T-cell (primary cell): ENCODE results near the gene BICD1. TPM values are rescaled to one million over a fixed set of nuclear protein-coding genes. Genes with fewer than 3 reads are reported as not detected.

Experiments
- ATAC-seq, 4 experiments: fragments of 200-7000 bp in 3 of 4; fragments of 150-1000 bp in 1 of 4; cut with Tn5 transposase; replicated peaks in 1 of 4; 1 replicate in 3 of 4; 2 replicates in 1 of 4; pipeline ENCODE4 v1.10.0; 2021; ENCODE audit warnings: moderate library complexity in 3 of 4, mild to moderate bottlenecking in 2 of 4, moderate number of reproducible peaks in 1 of 4
- CTCF ChIA-PET, 2 donors: fragments of 300-600 bp; sonication (Branson Sonifier 250); formaldehyde crosslinking; loops; one replicate each; lab custom pipeline; 2022; ENCODE audit warnings: antibody characterized with exemption in 2 of 2; lab: Charles Lee
- POLR2A ChIA-PET, 2 donors: fragments of 300-600 bp; sonication (Branson Sonifier 250); formaldehyde crosslinking; loops; one replicate each; lab custom pipeline; 2022; ENCODE audit warnings: antibody characterized with exemption in 2 of 2; lab: Charles Lee
- DNase-seq, 35 experiments: peaks; one replicate each; pipeline versions ENCODE4 v3.0.0 to v3.0.0-alpha.2; 2013 to 2023
- H3K27ac ChIP-seq: one replicate; pipeline ENCODE4 v1.5.1; 2013; ENCODE audit warnings: low read length
- H3K27me3 ChIP-seq, 2 experiments: replicated peaks in 1 of 2; 1 replicate in 1 of 2; 2 replicates in 1 of 2; pipeline versions ENCODE4 v1.6.1 to v1.7.0; 2013; ENCODE audit warnings: low read length in 1 of 2, mixed read lengths in 1 of 2; ENCODE audit not compliant: control insufficient read depth in 2 of 2, insufficient read depth in 2 of 2; ENCODE audit errors: extremely low read depth in 1 of 2
- H3K36me3 ChIP-seq, 2 donors: 1 replicate in 1 of 2; 2 replicates in 1 of 2; pipeline versions ENCODE4 v1.6.1 to v1.7.0; 2013; ENCODE audit warnings: low read length in 1 of 2; ENCODE audit not compliant: control insufficient read depth in 2 of 2, insufficient read depth in 1 of 2; ENCODE audit errors: extremely low read depth in 1 of 2
- H3K4me1 ChIP-seq, 2 experiments: 1 replicate in 1 of 2; 2 replicates in 1 of 2; pipeline versions ENCODE4 v1.6.1 to v1.7.0; 2013; ENCODE audit warnings: low read length in 2 of 2, mixed read lengths in 1 of 2; ENCODE audit not compliant: insufficient read depth in 2 of 2, control insufficient read depth in 1 of 2; ENCODE audit errors: extremely low read depth in 1 of 2
- H3K4me3 ChIP-seq, 2 donors: 1 replicate in 1 of 2; 2 replicates in 1 of 2; pipeline versions ENCODE4 v1.5.1 to v1.7.0; 2013; ENCODE audit warnings: mild to moderate bottlenecking in 2 of 2, low read length in 1 of 2, moderate library complexity in 1 of 2; ENCODE audit not compliant: control insufficient read depth in 1 of 2; ENCODE audit errors: extremely low read depth in 1 of 2
- H3K9me3 ChIP-seq: 2 replicates; pipeline ENCODE4 v1.7.0; 2013
- H3K27ac Mint-ChIP-seq, 2 donors: one replicate each; pipeline ENCODE4 v1.8.0; 2020 to 2021; ENCODE audit warnings: mild to moderate bottlenecking in 2 of 2, mixed read lengths in 2 of 2
- H3K27me3 Mint-ChIP-seq, 2 donors: one replicate each; pipeline ENCODE4 v1.8.0; 2021 to 2022; ENCODE audit warnings: mixed read lengths in 2 of 2
- H3K36me3 Mint-ChIP-seq: one replicate; pipeline ENCODE4 v1.8.0; 2021; ENCODE audit warnings: mixed read lengths
- H3K4me1 Mint-ChIP-seq, 3 donors: one replicate each; pipeline ENCODE4 v1.8.0; 2020 to 2022; ENCODE audit warnings: mixed read lengths in 3 of 3, mild to moderate bottlenecking in 1 of 3
- H3K4me3 Mint-ChIP-seq, 3 donors: one replicate each; pipeline ENCODE4 v1.8.0; 2020 to 2022; ENCODE audit warnings: mild to moderate bottlenecking in 3 of 3, mixed read lengths in 3 of 3, moderate library complexity in 3 of 3
- H3K9me3 Mint-ChIP-seq, 3 donors: one replicate each; pipeline ENCODE4 v1.8.0; 2020 to 2022; ENCODE audit warnings: mixed read lengths in 3 of 3
- WGBS: methylation state at CpG from one replicate; pipeline ENCODE4 v1.1.5; 2013; ENCODE audit warnings: missing lambda C conversion rate; ENCODE audit not compliant: insufficient coverage; 5-methylcytosine and 5-hydroxymethylcytosine counted together
- total RNA-seq, 35 experiments: library from RNA in 6 of 35; stranded (reverse) in 6 of 35; fragments of 120-200 nt in 1 of 35; gene quantifications; one replicate each; pipeline versions ENCODE4 v1.2.1 to v1.2.4 and lab custom pipeline; 2013 to 2026

Gene BICD1
- total RNA-seq, 5 donors from 2014 or later (not counting 1 experiment from before 2014, with no cell fraction given): 17.2 to 19.6 (median 19.1) TPM

DNA sequence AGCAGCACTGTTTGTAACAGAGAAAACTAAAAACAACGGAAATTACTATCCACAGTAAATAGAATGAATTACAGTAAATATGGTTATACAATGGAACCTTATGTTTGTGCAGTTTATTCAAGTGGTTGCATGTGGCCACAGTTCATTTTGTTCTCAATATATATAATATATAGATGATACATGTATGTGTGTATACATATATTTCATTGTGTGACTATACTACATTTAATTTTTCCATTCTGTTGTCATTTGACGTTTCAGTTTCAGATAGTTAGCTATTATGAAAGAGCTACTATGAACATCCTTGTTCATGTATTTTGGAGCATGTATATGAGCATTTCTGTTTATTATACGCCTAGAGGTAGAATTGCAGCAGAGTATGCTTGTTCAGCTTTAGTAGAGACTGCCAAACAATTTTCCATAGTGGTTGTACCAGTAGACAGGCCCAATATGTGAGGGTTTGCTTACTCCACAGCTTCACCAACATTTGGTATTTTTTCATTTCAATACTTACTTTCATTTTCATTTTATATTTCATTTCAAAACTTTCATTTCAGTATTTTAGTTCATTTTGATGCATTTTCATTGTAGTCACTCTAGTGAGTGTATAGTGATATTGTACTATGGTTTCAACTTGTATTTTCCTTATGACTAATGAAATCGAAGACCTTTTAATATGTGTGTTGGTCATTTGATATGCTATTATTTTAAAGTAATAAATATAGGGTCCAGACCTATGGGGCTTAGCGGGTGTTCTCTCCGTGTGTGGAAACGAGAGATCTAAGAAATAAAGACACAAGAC lies 151.2 kb downstream of the BICD1 start:
- Histone ChIP-seq H3K4me3 (no peak overlapping the region), H3K4me1 (no peaks in the 10 kb centered on the region), H3K27me3 (no peaks in the 10 kb centered on the region), H3K9me3 (no peaks in the 10 kb centered on the region), H3K27ac (no peak overlapping the region), H3K36me3 (no peaks in the 10 kb centered on the region)
- Mint-ChIP-seq H3K36me3 (peaks cover 41% of the 10 kb centered on the region), H3K27ac (no peak overlapping the region), H3K27me3 (no peaks in the 10 kb centered on the region), H3K9me3 (no peaks in the 10 kb centered on the region), H3K4me3 (no peak overlapping the region), H3K4me1 (peaks cover 6 to 12% (median 10%) of the 10 kb centered on the region in 3 donors)
- DNase-seq (no peak), ATAC-seq (no peak)
- 100% methylated on average over 2 of the region's 7 CpGs for WGBS
- ChIA-PET POLR2A (interaction anchor here in 1 of 2 donors (0.6 to 0.9 kb wide), 2 partner anchors 8 to 146 kb away, joined by 3 to 6 read pairs; no protein-coding TSS in a partner anchor), CTCF (interaction anchor here in 1 of 2 donors (1.2 kb wide), 1 partner anchor 12 kb away, joined by 3 read pairs; no protein-coding TSS in a partner anchor)

DNA sequence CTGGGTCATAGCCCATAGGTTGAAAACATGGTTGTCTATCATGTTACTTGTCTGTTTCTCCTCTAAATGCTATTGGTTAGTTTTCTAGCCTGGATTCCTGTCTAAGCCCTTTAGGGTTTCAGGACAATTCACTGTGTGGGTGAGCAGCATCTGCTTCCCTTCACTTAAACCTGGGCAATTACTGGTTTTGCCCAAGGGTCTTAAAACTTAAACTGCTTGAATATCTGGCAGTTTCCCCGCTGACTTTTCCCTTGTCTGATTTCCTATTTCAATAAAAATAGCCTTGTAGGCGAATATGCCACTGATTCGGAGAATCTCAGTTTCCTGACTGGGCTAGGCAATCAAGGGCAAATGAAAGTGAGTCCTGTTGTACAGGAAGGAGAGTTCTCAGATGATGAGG lies 154.0 kb downstream of the BICD1 start:
- Histone ChIP-seq H3K27me3 (no peaks in the 10 kb centered on the region), H3K36me3 (no peaks in the 10 kb centered on the region), H3K4me3 (no peak overlapping the region), H3K9me3 (no peaks in the 10 kb centered on the region), H3K4me1 (no peaks in the 10 kb centered on the region), H3K27ac (no peak overlapping the region)
- ChIA-PET CTCF (no interaction called here), POLR2A (no interaction called here)
- Mint-ChIP-seq H3K27ac (no peak overlapping the region), H3K36me3 (peaks cover 22% of the 10 kb centered on the region), H3K27me3 (no peaks in the 10 kb centered on the region), H3K4me3 (no peak overlapping the region), H3K9me3 (no peaks in the 10 kb centered on the region), H3K4me1 (peaks cover 12 to 16% (median 12%) of the 10 kb centered on the region in 3 donors)
- no CpG with 5 or more reads among the region's 3 CpGs for WGBS
- DNase-seq (no peak), ATAC-seq (no peak)

GRCh38 chr12:32261638-32262037 lies 155.0 kb downstream of the BICD1 start:
- Histone ChIP-seq H3K27me3 (no peaks in the 10 kb centered on the region), H3K27ac (no peak overlapping the region), H3K4me3 (no peak overlapping the region), H3K9me3 (no peaks in the 10 kb centered on the region), H3K4me1 (no peaks in the 10 kb centered on the region), H3K36me3 (no peaks in the 10 kb centered on the region)
- Mint-ChIP-seq H3K27me3 (no peaks in the 10 kb centered on the region), H3K4me3 (no peak overlapping the region), H3K9me3 (no peaks in the 10 kb centered on the region), H3K27ac (no peak overlapping the region), H3K36me3 (peaks cover 25% of the 10 kb centered on the region), H3K4me1 (peaks cover 10 to 20% (median 13%) of the 10 kb centered on the region in 3 donors)
- ATAC-seq (no peak), DNase-seq (peak in 1 of 35 experiments; percentile 15)
- CTCF ChIA-PET: interaction anchor here in 1 of 2 donors (1.0 kb wide), 1 partner anchor 8 kb away, joined by 4 read pairs; no protein-coding TSS in a partner anchor
- POLR2A ChIA-PET: no interaction called here
- 86% methylated on average over 1 of the region's 1 CpG for WGBS

DNA sequence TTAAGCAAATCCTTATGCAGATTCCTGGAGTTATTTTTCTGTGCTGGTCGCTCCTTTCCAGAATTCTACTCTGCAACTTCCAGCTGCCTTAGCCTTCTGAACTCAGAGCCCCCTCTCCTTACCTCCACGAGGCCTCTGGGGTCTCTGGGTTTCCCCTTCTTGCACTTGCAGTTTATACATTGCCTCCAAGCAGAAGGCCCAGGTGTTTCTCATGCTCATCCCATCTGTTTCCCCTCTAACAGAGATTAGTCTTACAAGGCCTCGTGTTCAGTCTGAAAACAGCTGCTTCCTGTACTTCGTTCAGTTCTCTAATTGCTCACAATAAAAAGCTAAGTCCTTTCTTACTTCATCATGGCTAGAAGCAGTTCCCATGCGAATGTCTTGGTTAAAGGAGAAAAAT lies 158.3 kb downstream of the BICD1 start:
- H3K4me1 Mint-ChIP-seq: peaks cover 7 to 14% (median 9%) of the 10 kb centered on the region in 3 donors
- H3K4me3 Mint-ChIP-seq: no peak overlapping the region
- Histone ChIP-seq H3K9me3 (no peaks in the 10 kb centered on the region), H3K4me1 (no peaks in the 10 kb centered on the region), H3K27ac (no peak overlapping the region), H3K4me3 (no peak overlapping the region), H3K27me3 (no peaks in the 10 kb centered on the region), H3K36me3 (no peaks in the 10 kb centered on the region)
- ChIA-PET POLR2A (no interaction called here), CTCF (interaction anchor here (0.5 to 0.6 kb wide), 3 partner anchors 20 to 129 kb away, joined by 3 to 4 read pairs (median 3); no protein-coding TSS in a partner anchor)
- DNase-seq (peak in 1 of 35 experiments; percentile 7), ATAC-seq (no peak)
- peaks cover 16% of the 10 kb centered on the region for H3K36me3 Mint-ChIP-seq
- H3K9me3 Mint-ChIP-seq: no peaks in the 10 kb centered on the region
- H3K27me3 Mint-ChIP-seq: no peaks in the 10 kb centered on the region
- 48% methylated on average over 3 of the region's 5 CpGs for WGBS
- H3K27ac Mint-ChIP-seq: peak overlapping the region in 1 of 2 donors; percentile 61

DNA sequence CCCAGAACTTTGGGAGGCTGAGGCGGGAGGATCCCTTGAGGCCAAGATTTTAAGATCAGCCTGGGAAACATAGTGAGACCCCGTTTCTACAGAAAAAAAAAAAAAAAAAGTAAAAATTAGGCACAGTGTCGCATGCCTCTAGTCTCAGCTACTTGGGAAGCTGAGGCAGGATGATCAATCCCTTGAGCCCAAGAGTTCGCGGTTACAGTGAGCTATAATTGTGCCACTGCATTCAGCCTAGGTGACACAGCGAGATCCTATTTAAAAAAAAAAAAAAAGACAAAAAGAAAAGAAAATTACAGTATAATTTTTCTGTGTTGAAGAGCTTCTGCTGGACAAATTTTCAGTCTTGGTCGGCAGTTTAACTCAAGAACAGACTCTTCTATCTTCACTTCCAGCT lies 158.8 kb downstream of the BICD1 start:
- no peaks in the 10 kb centered on the region for H3K27me3 ChIP-seq
- H3K4me3 ChIP-seq: no peak overlapping the region
- Mint-ChIP-seq H3K4me3 (no peak overlapping the region), H3K36me3 (peaks cover 12% of the 10 kb centered on the region), H3K27ac (peak overlapping the region in 1 of 2 donors; percentile 61), H3K4me1 (peaks cover 7 to 14% (median 9%) of the 10 kb centered on the region in 3 donors), H3K9me3 (no peaks in the 10 kb centered on the region), H3K27me3 (no peaks in the 10 kb centered on the region)
- H3K36me3 ChIP-seq: no peaks in the 10 kb centered on the region
- CTCF ChIA-PET: interaction anchor here (0.5 to 0.6 kb wide), 3 partner anchors 20 to 128 kb away, joined by 3 to 4 read pairs (median 3); no protein-coding TSS in a partner anchor
- WGBS: no CpG with 5 or more reads among the region's 7 CpGs
- no peaks in the 10 kb centered on the region for H3K4me1 ChIP-seq
- DNase-seq (no peak), ATAC-seq (no peak)
- H3K27ac ChIP-seq: no peak overlapping the region
- POLR2A ChIA-PET: interaction anchor here (0.6 kb wide), 2 partner anchors 8 to 268 kb away, joined by 3 read pairs; no protein-coding TSS in a partner anchor
- no peaks in the 10 kb centered on the region for H3K9me3 ChIP-seq

GRCh38 chr12:32265951-32266350 lies 159.3 kb downstream of the BICD1 start:
- Mint-ChIP-seq H3K27ac (peak overlapping the region in 1 of 2 donors; percentile 38), H3K4me1 (peaks cover 7 to 14% (median 9%) of the 10 kb centered on the region in 3 donors), H3K4me3 (no peak overlapping the region), H3K9me3 (no peaks in the 10 kb centered on the region), H3K27me3 (no peaks in the 10 kb centered on the region), H3K36me3 (peaks cover 12% of the 10 kb centered on the region)
- ChIA-PET CTCF (interaction anchor here in 1 of 2 donors (0.6 kb wide), 1 partner anchor 28 kb away, joined by 4 read pairs; no protein-coding TSS in a partner anchor), POLR2A (interaction anchor here (0.6 kb wide), 2 partner anchors 9 to 268 kb away, joined by 3 read pairs; no protein-coding TSS in a partner anchor)
- Histone ChIP-seq H3K27me3 (no peaks in the 10 kb centered on the region), H3K4me3 (no peak overlapping the region), H3K4me1 (no peaks in the 10 kb centered on the region), H3K36me3 (no peaks in the 10 kb centered on the region), H3K27ac (no peak overlapping the region), H3K9me3 (no peaks in the 10 kb centered on the region)
- no peak for ATAC-seq
- no CpG with 5 or more reads among the region's 3 CpGs for WGBS
- DNase-seq: no peak
